ENCODE data around the gene BBC3.

DNA sequence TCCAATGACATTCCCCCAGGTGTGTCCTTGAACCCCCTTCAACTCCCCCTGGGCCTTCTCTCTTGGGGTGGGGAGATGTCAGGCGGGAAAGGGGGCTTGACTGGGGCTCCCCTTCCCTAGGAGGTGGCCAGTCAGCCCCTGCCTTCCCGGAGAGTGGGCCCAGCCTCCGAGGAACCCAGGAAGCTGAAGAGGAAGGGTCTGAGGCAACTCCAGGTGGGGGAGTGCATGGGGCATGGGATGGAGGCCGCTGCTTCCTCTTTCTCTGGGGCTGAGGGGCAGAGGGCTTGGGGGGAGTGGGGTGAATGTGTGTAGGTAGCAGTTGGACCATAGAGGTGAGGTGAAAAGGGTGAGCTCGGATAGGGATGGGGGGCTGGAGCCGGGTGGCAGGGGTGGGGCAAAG, 41.0 kb upstream of the BBC3 start:
- TF ChIP-seq, protein P1, sequence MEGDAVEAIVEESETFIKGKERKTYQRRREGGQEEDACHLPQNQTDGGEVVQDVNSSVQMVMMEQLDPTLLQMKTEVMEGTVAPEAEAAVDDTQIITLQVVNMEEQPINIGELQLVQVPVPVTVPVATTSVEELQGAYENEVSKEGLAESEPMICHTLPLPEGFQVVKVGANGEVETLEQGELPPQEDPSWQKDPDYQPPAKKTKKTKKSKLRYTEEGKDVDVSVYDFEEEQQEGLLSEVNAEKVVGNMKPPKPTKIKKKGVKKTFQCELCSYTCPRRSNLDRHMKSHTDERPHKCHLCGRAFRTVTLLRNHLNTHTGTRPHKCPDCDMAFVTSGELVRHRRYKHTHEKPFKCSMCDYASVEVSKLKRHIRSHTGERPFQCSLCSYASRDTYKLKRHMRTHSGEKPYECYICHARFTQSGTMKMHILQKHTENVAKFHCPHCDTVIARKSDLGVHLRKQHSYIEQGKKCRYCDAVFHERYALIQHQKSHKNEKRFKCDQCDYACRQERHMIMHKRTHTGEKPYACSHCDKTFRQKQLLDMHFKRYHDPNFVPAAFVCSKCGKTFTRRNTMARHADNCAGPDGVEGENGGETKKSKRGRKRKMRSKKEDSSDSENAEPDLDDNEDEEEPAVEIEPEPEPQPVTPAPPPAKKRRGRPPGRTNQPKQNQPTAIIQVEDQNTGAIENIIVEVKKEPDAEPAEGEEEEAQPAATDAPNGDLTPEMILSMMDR (optimal IDR thresholded peaks at IDR 0.05 in 1 of 3, IDR thresholded peaks at IDR 0.05 in 1 of 3, conservative IDR thresholded peaks at IDR 0.05 in 1 of 3; ENCODE audit: extremely low read depth in 1 of 3, insufficient read depth in 2 of 3, low read length in 3 of 3): no peak
- no peak for TF ChIP-seq EZH2 (IDR thresholded peaks at IDR 0.05; ENCODE audit: low read length)
